HG03025 (cell line): Measurements from ENCODE around the gene PTGES2.

Source experiments
- ATAC-seq: cut with Tn5 transposase; IDR thresholded peaks from one replicate; pipeline ENCODE4 v1.9.1; 2021; ENCODE audit warnings: mild to moderate bottlenecking, moderate library complexity; ENCODE audit not compliant: unreplicated experiment, low FRiP score

Gene PTGES2

DNA sequence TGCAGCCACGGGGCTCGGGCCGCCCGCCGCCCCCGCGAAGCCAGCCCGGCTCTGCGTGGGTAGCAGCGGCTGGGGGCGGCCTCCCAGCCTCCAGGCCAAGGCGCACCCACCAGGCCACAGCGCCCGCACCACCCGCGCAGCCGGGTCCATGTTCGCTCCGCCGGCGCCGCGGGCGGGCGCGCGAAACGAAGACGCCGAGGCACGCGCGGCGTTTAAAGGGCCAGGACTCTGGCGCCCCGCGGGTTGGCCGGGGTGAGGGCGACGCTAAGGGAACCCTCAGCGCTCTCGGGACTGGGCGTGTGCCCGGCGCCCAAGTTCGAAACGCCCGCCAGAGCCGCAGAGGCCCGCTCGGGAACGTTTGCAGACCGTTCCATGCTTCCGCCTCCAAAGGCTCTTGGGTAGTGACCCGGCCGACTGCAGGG lies at the start of gene PTGES2:
Gene PTGES2, minus strand, starts transcription at position 162 of the 422 bp plus-strand sequence. Its CDS starts 12 bp downstream, at position 150.
- ATAC-seq: peak; percentile 44

DNA sequence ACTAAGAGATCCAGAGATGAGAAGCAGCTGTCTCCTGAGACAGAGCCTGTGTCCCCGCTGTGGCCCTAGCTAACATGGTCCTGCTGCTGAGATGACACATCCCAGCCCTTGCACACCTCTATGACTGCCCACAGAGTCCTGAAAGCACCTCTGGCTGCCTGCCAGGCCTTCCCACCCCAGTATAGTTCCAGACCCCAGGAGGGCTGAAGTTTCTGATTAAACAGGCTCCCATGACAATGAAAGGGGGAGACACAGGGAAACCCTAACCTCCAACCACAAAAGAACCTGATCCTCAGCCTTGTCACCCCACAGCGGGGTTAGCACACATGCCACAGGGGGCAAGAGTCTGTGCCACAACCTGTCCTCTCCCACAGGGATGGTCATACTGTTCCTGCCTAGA lies 48.2 kb upstream of the PTGES2 start:
- ATAC-seq: no peak

DNA sequence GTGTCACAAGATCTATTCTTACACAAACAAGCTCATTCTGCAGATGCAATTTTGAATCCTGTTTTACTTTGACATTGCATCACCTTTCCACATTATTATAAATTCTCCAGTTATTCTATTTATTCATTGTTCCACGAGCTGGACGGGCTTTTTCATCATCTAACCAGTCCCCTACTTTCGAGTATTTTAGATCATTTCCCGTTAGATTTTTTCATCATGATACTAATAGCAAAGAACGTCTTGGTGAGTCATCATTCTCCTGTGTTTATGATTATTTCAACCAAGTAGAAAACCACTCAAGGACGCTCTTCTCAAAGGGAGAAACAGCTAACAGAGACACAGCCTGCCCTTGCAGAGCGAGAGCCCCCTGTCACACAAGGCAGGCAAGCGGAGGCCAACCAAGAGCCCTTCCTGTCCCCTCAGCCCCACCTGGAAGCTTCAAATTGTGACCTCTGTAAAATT lies 47.6 kb upstream of the PTGES2 start:
- ATAC-seq: no peak

DNA sequence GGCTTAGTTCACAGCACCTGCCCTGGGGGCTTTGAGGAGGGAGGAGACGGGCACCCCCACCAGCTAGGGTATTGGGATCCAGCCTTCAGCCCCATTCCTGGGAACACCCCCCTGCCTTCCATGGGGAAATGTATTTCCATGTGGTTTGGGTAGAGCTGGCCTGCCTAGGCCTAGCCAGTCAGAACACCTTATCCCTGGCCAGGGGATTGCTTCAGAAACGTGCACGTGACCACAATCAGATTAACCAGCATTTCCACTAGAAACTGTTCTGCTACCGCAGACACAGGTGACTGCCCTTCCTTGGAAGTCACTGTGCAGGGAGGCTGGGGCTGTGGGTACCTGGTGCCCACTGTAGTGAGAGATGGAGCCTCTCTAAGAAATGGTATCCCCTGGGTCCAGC lies 46.5 kb upstream of the PTGES2 start:
- no peak for ATAC-seq

DNA sequence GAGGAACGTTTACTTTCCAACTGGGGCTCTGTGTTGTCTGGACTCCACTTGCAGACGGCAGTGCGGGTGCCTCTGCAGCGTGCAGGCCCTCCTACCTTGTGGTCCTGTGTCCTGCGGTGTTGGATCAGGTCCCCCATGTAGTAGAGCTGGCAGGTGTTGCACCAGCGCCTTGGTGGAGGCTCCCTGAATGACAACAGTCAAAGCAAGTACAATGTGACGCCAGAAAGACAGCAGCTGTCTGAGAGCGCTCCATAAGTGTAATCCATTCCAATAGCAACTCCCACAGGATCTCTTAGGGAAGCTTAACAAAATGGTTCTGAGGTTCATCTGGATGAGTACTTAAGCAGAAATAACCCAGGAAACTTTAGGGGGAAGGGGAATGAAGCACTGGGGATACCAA lies 42.4 kb upstream of the PTGES2 start:
- ATAC-seq: no peak

DNA sequence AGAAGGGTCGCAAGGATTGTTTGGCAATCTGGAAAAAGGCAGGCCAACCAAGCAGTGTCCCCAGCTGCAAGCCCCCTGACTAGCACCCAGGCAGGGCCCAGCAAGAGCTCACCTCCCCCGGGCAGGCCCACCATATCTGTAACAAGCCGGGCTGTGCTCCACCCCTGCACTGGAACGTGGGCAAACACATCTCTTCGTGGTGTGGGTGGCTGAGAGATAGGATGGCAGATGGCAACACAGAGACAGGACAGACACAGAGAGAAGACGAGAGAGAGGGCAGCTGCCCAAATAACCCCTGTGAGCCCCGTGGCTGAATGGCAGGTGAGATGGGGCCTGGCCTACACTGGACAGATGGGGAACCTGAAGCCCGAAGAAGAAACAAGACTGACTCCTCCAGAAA lies 42.0 kb upstream of the PTGES2 start:
- no peak for ATAC-seq

DNA sequence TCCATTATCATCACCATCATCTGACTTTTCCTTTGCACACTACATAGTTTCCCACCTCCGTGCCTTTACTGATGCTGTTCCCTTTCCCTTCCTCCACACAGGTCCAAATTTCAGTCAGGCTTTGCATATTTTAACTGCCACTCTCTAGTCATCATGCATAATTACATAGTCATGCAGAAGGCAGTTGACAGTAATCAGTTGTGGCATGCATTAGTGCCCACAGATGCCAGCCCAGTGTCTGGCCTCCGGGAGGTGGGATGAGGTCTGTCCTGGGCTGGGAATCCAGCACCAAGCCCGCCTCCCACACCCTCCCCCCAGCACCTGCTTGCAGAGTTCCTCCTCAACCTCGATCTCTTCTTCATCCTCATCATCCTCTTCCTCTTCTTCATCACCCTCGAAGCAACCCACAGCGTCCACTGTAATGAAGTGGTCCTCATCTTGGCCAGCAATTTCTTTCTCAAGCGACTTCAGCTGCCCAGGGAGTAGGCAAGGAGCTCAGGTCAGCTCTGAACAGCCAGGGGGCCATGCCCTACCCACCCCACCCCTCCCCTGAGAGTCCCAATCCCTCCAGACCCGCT lies 41.3 kb upstream of the PTGES2 start:
- no peak for ATAC-seq

DNA sequence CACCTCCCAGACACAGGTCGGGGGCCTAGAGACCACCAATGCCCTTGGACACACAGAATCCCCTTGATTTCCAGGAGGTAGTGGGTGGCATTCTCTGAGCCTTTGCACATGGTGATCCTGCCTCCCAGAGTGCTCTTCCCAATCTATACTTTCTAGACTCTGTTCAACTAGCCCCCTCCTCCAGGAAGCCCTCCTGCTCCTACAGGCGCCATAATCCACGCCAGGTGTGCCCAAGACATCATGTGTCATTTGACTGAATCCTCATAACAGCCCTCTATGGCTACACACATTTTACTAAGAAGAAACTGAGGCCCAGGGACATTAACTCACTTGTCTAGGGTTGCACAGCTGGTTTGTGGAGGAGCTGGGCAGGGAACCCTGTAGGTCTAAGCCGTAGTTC lies 39.7 kb upstream of the PTGES2 start:
- ATAC-seq: no peak

DNA sequence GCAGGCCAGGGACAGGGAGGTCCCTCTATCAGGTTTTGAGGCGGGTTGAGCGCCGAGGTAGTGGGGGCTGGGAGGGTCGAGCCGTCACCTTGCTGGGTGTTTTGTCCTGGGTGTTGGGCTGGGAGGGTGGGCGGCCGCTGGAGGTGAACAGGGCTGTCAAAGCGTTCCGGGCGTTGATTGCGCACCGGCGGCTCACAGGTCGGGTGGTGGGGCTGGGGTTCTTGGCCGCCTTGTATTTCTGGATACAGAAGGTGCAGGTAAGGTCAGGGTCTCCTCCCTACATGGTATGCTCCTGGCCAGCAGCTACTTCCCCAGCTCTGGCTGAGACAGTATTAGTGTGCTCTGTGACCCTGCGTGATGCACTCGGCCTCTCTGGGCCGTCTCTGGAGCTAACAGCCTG lies 38.6 kb upstream of the PTGES2 start:
- ATAC-seq: no peak

DNA sequence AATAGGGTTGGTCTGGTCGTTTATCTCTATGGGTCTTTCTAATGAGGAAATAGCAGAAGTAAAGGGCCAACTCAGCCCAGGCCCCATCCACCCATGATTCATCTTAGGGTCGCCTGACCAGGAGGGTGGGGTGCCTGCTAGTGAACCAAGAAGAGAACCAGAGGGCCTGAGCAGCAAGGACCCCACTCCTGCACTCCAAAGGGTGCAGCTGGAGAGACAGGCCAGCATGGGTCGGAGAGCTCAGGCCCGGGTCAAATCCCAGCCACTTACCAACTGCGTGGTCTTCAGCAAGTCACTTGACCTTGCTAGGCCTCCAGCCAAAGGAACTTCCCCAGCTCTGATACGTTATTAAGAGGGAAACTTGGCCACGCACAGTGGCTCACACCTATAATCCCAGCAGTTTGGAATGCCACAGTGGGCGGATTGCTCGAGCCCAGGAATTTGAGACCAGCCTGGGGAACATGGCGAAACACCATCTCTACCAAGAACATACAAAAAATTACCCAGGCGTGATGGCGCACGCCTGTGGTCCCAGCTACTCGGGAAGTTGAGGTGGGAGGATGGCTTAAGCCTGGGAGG lies 36.9 kb upstream of the PTGES2 start:
- no peak for ATAC-seq

DNA sequence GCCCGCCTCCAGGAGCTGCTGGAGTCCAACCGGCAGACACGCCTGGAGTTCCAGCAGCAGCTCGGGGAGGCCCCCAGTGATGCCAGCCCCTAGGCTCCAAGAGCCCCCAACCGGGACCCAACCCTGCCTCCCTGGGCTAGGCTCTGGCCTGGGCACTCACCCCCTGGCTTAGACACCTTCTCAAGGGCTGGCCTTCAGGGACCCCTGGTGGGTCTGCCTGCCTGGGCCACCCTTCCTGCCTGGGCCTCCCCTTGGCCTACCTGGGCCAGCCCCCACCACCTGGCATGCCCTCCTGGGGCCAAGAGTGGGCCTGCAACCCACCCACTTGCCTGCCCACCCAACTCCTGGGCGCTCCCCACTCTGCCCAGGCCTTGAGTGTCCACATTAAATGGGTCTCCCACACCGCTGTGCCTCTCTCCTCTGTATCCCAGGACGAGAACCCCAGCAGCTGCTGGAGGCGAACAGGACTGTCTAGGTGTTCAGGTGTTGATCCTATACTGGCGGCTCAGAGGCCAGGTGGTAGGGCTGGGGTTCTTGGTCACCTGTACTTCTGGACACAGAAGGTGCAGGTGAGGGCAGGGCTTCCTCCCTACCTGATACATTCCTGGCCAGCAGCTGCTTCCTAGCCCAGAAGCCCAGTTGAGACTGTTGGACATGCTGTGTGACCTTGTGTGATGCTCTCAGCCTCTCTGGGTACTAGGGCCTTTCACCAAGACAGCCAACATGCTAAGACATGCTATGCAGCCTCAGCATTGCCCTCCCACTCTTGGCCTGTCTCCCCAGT lies 36.2 kb upstream of the PTGES2 start:
- ATAC-seq: no peak

DNA sequence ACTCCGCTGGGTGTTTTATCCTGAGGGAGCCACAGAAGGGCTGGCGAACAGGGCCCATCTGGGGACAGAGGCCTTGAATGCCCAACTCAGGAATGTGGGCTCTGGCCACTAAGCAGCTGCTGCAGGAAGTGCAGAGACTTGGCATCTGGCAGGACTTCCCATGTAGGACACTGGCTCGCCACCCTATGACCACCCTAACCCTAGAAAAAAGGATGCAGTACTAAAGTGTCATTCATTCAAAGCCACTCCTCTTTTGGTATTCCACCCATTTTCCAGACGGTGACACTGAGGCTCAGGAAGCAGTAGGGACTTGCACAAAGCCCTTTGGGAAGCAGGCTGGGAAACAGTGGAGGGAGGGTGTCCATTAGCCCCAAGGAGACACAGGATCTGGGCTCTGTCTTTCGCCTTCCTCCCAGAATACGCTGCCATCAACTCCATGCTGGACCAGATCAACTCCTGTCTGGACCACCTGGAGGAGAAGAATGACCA lies 35.5 kb upstream of the PTGES2 start:
- ATAC-seq: no peak

DNA sequence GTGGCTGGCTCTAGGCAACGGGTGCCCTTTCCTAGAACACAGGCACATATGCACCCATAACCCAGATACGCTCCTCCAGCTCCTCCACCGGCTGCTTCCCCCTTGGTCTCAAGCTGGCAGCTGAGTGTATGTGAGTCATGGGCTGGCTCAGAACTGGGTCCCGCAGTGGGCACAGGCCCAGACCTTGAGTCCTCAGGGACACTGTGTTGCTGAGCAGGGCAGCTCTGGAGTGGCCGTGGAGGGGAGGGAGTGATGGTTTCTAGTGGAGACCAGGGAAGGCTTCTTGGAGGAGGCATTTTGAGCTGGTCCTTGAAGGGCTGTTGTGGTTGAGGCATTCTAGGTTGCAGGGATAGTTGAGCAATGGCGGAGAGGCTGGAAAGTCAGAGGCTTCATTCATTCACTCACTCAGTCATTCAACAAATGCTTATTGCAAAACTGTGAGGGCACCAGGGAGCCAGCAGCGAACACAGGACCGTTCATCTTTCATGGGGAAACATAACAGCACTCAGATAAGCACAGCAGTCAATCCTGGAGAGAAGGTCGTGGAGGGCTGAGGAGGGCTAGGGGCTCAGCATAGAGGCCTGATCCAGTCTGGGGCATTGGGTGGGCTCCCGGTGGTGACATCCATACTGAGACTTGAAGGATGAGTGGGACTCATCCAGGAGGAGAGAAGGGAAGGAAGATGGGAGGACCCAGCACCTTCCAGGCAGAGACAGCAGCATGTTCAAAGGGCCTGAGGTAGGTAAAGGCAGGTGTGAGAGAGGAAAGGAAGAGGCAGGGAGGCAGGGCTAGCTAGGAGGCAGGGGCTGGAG lies 34.9 kb upstream of the PTGES2 start:
- ATAC-seq: no peak

DNA sequence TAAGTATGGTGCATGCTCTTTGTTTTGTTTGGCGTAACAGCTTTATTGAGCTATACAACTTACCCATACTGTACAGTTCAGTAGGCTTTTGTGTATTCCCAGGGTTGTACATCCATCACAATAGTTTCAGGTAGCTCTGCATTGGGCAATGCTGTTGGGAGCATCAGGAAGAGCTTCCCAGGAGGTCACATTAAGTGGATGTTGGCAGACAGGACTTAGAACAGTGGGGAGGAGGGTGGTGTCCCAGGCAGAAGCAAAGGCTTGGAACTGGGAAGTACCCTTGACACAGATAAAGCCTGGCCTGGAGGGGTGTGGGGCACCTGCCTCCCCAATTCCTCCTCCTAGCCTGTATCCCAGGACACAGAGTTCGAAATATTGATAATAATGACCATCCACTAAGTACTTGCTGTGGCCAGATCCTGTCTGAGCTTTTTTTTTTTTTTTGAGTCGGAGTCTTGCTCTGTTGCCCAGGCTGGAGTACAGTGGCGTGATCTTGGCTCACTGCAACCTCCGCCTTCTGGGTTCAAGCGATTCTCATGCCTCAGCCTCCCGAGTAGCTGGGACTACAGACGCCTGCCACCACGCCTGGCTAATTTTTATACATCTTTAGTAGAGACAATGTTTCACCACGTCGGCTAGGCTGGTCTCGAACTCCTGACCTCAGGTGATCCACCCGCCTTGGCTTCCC lies 33.8 kb upstream of the PTGES2 start:
- no peak for ATAC-seq

DNA sequence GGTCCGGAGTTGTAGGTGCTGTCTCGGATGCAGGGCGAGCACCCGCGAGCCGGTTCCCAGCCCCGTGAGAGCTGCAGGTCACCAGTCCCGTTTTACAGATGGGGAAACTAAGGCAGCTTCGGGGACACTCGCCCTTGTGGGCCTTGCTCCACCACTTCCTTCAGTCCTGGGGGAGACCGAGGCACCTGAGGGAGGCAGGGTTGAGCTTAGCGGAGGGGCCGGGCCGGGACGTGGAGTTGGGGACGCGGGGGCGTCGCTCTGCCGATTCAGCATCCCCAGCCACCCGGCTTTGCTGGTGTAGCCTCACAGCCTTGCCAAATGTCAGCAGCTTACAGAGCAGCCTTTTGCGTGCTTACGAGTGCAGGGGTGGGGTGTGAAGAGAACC lies 33.1 kb upstream of the PTGES2 start:
- no peak for ATAC-seq

DNA sequence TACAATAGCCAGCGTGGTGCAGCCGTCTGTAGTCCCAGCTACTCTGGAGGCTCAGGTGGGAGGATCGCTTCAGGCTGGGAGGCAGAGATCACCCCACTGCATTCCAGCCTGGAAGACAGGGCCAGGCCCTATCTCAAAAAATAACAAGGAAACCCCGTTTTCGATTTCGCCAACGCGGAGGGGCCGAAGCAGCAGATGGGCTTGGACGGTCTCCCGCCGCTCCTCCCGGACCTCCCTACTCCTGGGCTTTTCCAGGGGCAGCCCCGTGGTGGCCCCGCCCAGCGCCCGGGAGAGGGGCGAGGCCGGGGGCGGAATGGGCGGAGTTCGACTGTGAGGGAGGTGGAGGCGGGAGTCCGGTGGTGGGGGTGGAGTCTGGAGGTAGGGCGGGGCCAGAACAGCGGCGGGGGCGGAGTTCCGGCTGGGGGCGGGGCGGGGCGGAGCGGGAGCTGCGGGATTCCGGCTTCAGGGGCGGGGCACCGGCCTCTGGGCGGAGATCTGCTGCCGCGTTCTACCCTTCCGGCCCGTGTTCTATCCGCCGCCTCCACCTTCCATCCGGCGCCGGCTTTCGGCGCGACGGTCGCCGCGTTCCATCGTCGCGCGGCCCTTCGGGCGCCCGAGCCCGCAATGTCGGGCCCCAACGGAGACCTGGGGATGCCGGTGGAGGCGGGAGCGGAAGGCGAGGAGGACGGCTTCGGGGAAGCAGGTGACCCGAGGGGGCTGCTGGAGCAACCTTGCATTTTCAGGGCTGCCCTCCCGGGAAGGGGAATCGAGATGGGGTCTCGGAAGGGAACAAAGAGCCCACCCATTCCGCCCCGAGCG lies 32.5 kb upstream of the PTGES2 start, which contains the start of gene BBLN:
Gene BBLN, plus strand, starts transcription at position 482 of the 819 bp plus-strand sequence. Its CDS starts 143 bp downstream, at position 625.
- peak; percentile 76 for ATAC-seq

DNA sequence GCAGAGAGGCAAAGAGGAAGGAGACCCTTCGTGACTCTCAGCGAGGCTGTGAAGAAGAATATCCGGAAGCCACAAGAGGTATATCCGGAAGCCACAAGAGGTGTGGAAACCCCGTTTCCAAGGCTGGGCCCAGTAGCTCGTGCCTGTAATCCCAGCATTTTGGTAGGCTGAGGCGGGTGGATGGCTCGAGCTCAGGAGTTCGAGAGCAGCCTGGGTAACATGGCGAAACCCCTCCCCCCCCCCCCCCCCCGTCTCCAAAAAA lies 31.9 kb upstream of the PTGES2 start:
- peak; percentile 6 for ATAC-seq

DNA sequence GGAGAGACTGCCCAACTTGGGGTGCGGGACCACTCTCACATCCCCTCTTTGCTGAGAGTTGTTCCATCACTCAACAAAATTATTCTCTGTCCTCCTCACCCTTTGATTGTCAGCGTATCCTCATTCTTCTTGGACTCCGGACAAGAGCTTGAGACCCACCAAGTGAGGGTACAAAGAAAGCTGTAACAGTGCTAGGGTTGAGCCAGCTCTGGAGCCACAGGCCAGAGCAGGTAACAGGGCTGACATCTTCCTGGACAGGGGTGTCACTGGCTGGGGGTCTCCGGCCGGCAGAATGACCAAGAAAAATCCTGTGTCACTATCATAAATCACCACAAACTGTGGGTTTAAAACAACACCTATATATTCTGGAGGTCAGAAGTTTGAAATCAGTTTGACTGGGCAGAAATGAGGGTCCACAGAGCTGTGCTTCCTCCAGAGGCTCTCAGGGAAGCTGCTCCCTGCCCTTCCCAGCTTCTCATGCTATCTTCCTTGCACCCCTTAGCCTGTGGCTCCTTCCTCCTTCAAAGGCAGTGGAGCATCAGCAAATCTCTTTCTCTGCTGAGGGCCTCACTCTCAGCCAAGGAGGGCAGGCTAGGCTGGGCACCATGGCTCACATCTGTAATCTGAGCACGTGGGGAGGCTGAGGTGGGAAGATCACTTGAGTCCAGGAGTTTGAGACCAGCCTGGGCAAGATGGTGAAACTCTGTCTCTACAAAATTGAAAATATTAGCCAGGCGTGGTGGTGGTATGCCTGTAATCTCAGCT lies 28.4 kb upstream of the PTGES2 start:
- no peak for ATAC-seq
